Measurements from ENCODE around the gene PTH1R. TPM values are rescaled to one million over a fixed set of nuclear protein-coding genes. Genes with fewer than 3 reads are reported as not detected.

The PTH1R gene
- total and polyA plus RNA-seq, 10 of the 15 experiments (the other 5 are each of a cell fraction or from before 2014, with no cell fraction given), result not detected

DNA sequence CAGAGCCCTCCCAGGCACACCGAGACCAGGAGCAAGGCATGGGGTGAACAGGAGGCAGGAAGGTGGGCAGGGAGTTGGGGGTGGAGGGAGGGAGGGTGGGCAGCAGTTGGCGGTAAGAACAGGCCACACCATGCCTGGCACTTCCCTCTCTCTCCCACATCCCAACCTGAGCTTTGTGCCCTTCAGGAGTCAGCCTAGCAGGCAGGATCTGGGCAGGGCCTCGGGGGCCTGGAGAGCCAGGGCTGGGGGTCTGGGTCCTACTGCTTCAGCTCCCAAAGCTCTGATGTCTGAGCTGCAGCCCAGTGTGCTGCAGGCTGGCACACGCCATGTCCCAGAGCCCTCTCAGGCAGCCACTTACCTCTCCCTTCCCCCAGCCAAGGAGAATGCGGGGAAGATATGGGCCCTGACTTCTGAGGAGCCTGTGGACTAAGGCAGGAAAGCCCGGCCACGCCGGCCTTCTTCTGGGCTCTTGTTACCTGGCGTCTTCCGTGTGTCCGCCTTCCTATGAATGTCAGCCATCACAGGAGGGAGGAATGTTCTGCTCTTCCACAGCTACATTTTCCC is 11.4 kb upstream of the PTH1R start:
- Histone ChIP-seq H4K20me1 (ENCODE audit: control insufficient read depth, insufficient read depth) (no peaks in the 10 kb centered on the region), H3K27ac (ENCODE audit: control insufficient read depth, insufficient read depth) (no peak overlapping the region), H3K27me3 (replicated peaks in 1 of 2; ENCODE audit: control insufficient read depth in 2 of 2, insufficient read depth in 2 of 2, low read length in 1 of 2) (no peaks in the 10 kb centered on the region; a peak in 1 of 4 replicates), H3K4me3 (no peak overlapping the region), H3K79me2 (ENCODE audit: control insufficient read depth, insufficient read depth, low read length) (no peaks in the 10 kb centered on the region), H3K9me3 (replicated peaks; ENCODE audit: control insufficient read depth, insufficient read depth, low read length) (no peaks in the 10 kb centered on the region), H2AFZ (ENCODE audit: control insufficient read depth, low read depth, low read length) (no peak overlapping the region), H3K9ac (ENCODE audit: control insufficient read depth, insufficient read depth, low read length) (no peak overlapping the region), H3K4me1 (ENCODE audit: control insufficient read depth, insufficient read depth, low read length) (no peaks in the 10 kb centered on the region), H3K4me2 (ENCODE audit: control insufficient read depth, insufficient read depth) (no peak overlapping the region), H3K36me3 (ENCODE audit: control insufficient read depth in 2 of 2, insufficient read depth in 2 of 2, low read length in 1 of 2) (no peaks in the 10 kb centered on the region)
- ATAC-seq (no peak), DNase-seq (ENCODE audit: low read depth, low spot score) (no peak), FAIRE-seq (no peak)
- intact Hi-C loops (cut with micrococcal nuclease; ENCODE audit: unreplicated experiment), result loop anchor here (1.0 to 2.0 kb wide), 4 partner anchors 29 to 505 kb away; no protein-coding TSS in a partner anchor
- ChIA-PET CTCF (interaction anchor here (0.6 to 4.1 kb wide), 16 partner anchors 13 to 505 kb away, joined by 3 to 35 read pairs (median 6); no protein-coding TSS in a partner anchor), POLR2A (no interaction called here), SMC1A (ENCODE audit: uncharacterized antibody, unreplicated experiment) (interaction anchor here (1.0 to 3.7 kb wide), 4 partner anchors 29 to 163 kb away, joined by 3 to 16 read pairs (median 4); no protein-coding TSS in a partner anchor), RAD21 (ENCODE audit: unreplicated experiment) (interaction anchor here (1.1 to 1.7 kb wide), 3 partner anchors 27 to 157 kb away, joined by 3 to 4 read pairs (median 4); no protein-coding TSS in a partner anchor)
- BruUV-seq (replicated peaks), result no TSS peak
- in situ Hi-C loops (cut with MboI), result no loop called here
- WGBS (ENCODE audit: insufficient coverage, insufficient replicate concordance, low lambda C conversion rate, missing lambda C conversion rate), result 54% methylated on average over 9 of the region's 11 CpGs
- TF ChIP-seq, protein P1, sequence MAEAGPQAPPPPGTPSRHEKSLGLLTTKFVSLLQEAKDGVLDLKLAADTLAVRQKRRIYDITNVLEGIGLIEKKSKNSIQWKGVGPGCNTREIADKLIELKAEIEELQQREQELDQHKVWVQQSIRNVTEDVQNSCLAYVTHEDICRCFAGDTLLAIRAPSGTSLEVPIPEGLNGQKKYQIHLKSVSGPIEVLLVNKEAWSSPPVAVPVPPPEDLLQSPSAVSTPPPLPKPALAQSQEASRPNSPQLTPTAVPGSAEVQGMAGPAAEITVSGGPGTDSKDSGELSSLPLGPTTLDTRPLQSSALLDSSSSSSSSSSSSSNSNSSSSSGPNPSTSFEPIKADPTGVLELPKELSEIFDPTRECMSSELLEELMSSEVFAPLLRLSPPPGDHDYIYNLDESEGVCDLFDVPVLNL (IDR thresholded peaks at IDR 0.05; ENCODE audit: low read depth, low read length), result no peak

DNA sequence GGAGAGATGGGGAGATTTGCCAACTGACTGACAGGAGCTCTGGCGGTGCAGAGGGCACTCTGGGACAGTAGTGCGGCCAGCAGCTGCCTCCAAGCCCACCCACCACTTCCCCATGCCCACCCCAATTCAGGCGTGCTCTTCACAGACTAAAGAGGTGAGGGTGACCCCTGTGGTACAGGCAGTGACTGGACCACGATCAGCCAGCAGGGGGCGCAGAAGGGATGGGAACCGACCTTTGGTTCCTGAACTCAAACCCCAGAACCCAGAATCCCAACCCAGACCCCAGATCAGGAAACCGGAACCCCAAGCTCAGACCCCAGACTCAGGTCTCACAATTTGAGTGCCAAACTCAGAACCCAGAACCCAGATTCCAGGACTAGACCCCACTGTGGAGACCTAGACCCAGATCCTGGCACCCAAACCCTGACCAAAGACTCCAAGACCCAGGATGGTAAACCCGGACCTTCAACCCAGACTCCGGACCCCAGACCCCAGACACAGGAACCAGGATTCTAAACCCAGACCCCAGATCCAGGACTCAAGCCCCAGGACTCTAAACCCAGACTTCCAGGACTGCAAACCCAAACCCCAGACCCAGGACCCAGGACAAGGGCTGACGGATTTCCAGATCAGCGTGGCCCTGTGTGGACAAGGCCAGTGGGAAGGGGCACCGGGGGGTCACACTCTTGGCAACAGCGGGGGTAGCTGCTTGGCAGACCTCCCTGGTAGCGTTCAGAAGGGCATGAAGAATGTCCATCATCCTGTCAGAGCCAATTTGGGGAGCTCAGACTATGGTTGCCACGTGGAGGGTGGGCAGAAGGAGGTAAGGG is 10.6 kb upstream of the PTH1R start:
- ATAC-seq (peak; percentile 87), FAIRE-seq (peak; percentile 66), DNase-seq (ENCODE audit: low read depth, low spot score) (no peak)
- POLR2A ChIA-PET, result no interaction called here
- in situ Hi-C loops (cut with MboI), result no loop called here
- no TSS peak for BruUV-seq (replicated peaks)
- no peak overlapping the region for H3K9ac ChIP-seq (ENCODE audit: control insufficient read depth, insufficient read depth, low read length)
- no peaks in the 10 kb centered on the region for H3K36me3 ChIP-seq (ENCODE audit: control insufficient read depth in 2 of 2, insufficient read depth in 2 of 2, low read length in 1 of 2)
- H3K27me3 ChIP-seq (replicated peaks in 1 of 2; ENCODE audit: control insufficient read depth in 2 of 2, insufficient read depth in 2 of 2, low read length in 1 of 2), result no peaks in the 10 kb centered on the region; a peak in 1 of 4 replicates
- H4K20me1 ChIP-seq (ENCODE audit: control insufficient read depth, insufficient read depth), result no peaks in the 10 kb centered on the region
- CTCF ChIA-PET, result interaction anchor here (0.6 to 4.1 kb wide), 18 partner anchors 12 to 504 kb away, joined by 3 to 35 read pairs (median 6); no protein-coding TSS in a partner anchor
- no peak overlapping the region for H3K27ac ChIP-seq (ENCODE audit: control insufficient read depth, insufficient read depth)
- no peaks in the 10 kb centered on the region for H3K4me1 ChIP-seq (ENCODE audit: control insufficient read depth, insufficient read depth, low read length)
- RAD21 ChIA-PET (ENCODE audit: unreplicated experiment), result interaction anchor here (0.6 to 1.7 kb wide), 7 partner anchors 23 to 164 kb away, joined by 3 to 10 read pairs (median 4); no protein-coding TSS in a partner anchor
- no peak overlapping the region for H3K4me2 ChIP-seq (ENCODE audit: control insufficient read depth, insufficient read depth)
- H3K4me3 ChIP-seq, result no peak overlapping the region
- intact Hi-C loops (cut with micrococcal nuclease; ENCODE audit: unreplicated experiment), result loop anchor here (1.0 to 2.0 kb wide), 4 partner anchors 28 to 504 kb away; no protein-coding TSS in a partner anchor
- 5% methylated on average over 15 of the region's 15 CpGs for WGBS (ENCODE audit: insufficient coverage, insufficient replicate concordance, low lambda C conversion rate, missing lambda C conversion rate)
- no peaks in the 10 kb centered on the region for H3K9me3 ChIP-seq (replicated peaks; ENCODE audit: control insufficient read depth, insufficient read depth, low read length)
- no peak overlapping the region for H2AFZ ChIP-seq (ENCODE audit: control insufficient read depth, low read depth, low read length)
- H3K79me2 ChIP-seq (ENCODE audit: control insufficient read depth, insufficient read depth, low read length), result no peaks in the 10 kb centered on the region
- SMC1A ChIA-PET (ENCODE audit: uncharacterized antibody, unreplicated experiment), result interaction anchor here (0.6 to 3.7 kb wide), 6 partner anchors 21 to 248 kb away, joined by 3 to 16 read pairs (median 4); no protein-coding TSS in a partner anchor
- 0 out of 2 replicates have a peak, but pooled peaks have one; percentile 51 for TF ChIP-seq YY1 (IDR thresholded peaks at IDR 0.05; ENCODE audit: low read depth, low read length)
- no peak for TF ChIP-seq HDAC2 (IDR thresholded peaks at IDR 0.05)
- TF ChIP-seq, protein P2, sequence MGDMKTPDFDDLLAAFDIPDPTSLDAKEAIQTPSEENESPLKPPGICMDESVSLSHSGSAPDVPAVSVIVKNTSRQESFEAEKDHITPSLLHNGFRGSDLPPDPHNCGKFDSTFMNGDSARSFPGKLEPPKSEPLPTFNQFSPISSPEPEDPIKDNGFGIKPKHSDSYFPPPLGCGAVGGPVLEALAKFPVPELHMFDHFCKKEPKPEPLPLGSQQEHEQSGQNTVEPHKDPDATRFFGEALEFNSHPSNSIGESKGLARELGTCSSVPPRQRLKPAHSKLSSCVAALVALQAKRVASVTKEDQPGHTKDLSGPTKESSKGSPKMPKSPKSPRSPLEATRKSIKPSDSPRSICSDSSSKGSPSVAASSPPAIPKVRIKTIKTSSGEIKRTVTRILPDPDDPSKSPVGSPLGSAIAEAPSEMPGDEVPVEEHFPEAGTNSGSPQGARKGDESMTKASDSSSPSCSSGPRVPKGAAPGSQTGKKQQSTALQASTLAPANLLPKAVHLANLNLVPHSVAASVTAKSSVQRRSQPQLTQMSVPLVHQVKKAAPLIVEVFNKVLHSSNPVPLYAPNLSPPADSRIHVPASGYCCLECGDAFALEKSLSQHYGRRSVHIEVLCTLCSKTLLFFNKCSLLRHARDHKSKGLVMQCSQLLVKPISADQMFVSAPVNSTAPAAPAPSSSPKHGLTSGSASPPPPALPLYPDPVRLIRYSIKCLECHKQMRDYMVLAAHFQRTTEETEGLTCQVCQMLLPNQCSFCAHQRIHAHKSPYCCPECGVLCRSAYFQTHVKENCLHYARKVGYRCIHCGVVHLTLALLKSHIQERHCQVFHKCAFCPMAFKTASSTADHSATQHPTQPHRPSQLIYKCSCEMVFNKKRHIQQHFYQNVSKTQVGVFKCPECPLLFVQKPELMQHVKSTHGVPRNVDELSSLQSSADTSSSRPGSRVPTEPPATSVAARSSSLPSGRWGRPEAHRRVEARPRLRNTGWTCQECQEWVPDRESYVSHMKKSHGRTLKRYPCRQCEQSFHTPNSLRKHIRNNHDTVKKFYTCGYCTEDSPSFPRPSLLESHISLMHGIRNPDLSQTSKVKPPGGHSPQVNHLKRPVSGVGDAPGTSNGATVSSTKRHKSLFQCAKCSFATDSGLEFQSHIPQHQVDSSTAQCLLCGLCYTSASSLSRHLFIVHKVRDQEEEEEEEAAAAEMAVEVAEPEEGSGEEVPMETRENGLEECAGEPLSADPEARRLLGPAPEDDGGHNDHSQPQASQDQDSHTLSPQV (IDR thresholded peaks at IDR 0.05), result 0 out of 2 replicates have a peak, but pooled peaks have one; percentile 28
- 0 out of 2 replicates have a peak, but pooled peaks have one; percentile 32 for TF ChIP-seq MXI1 (IDR thresholded peaks at IDR 0.05; ENCODE audit: low read depth, low read length)
- no peak for TF ChIP-seq ZNF217 (IDR thresholded peaks at IDR 0.05)
- TF ChIP-seq YBX1 (IDR thresholded peaks at IDR 0.05), result no peak
- no peak for TF ChIP-seq GABPA (IDR thresholded peaks at IDR 0.05; ENCODE audit: low read depth)

All from GM12878 (cell line).